Natural killer cell (primary cell): ENCODE measurements around the gene IL1RAPL2. TPM values are rescaled to one million over a fixed set of nuclear protein-coding genes. Genes with fewer than 3 reads are reported as not detected.

Experiments used
- ATAC-seq, 3 donors: fragments of 150-1000 bp in 2 of 3; fragments of 200-7000 bp in 1 of 3; cut with Tn5 transposase; 1 replicate in 1 of 3; 2 replicates in 2 of 3; pipeline ENCODE4 v1.10.0; 2021; ENCODE audit warnings: mild to moderate bottlenecking in 2 of 3, moderate library complexity in 2 of 3
- DNase-seq, 2 donors: peaks; one replicate each; pipeline versions ENCODE4 v3.0.0 to v3.0.0-alpha.2; 2013 to 2021; ENCODE audit warnings: mixed read lengths in 1 of 2
- H3K27ac ChIP-seq: one replicate; pipeline ENCODE4 v1.5.1; 2013; ENCODE audit warnings: mild to moderate bottlenecking, low read length
- H3K27me3 ChIP-seq: one replicate; pipeline ENCODE4 v1.6.1; 2013; ENCODE audit warnings: low read length; ENCODE audit not compliant: control insufficient read depth, insufficient read depth
- H3K36me3 ChIP-seq: one replicate; pipeline ENCODE4 v1.6.1; 2013; ENCODE audit warnings: low read length; ENCODE audit not compliant: control insufficient read depth, insufficient read depth
- H3K4me1 ChIP-seq: one replicate; pipeline ENCODE4 v1.6.1; 2013; ENCODE audit warnings: low read length; ENCODE audit not compliant: control insufficient read depth, insufficient read depth
- H3K4me3 ChIP-seq: one replicate; pipeline ENCODE4 v1.5.1; 2013; ENCODE audit warnings: low read length
- H3K9me3 ChIP-seq: one replicate; pipeline ENCODE4 v1.6.1; 2013; ENCODE audit warnings: low read length; ENCODE audit not compliant: control insufficient read depth, insufficient read depth
- H3K27ac Mint-ChIP-seq, 2 donors: one replicate each; pipeline ENCODE4 v1.8.0; 2022; ENCODE audit warnings: mild to moderate bottlenecking in 2 of 2, mixed read lengths in 2 of 2, moderate library complexity in 1 of 2
- H3K27me3 Mint-ChIP-seq, 2 donors: one replicate each; pipeline ENCODE4 v1.8.0; 2022; ENCODE audit warnings: low read depth in 2 of 2, mixed read lengths in 2 of 2
- H3K36me3 Mint-ChIP-seq: one replicate; pipeline ENCODE4 v1.8.0; 2022; ENCODE audit warnings: mixed read lengths
- H3K4me1 Mint-ChIP-seq, 2 donors: one replicate each; pipeline ENCODE4 v1.8.0; 2022; ENCODE audit warnings: mixed read lengths in 2 of 2
- H3K4me3 Mint-ChIP-seq: one replicate; pipeline ENCODE4 v1.8.0; 2022; ENCODE audit warnings: mild to moderate bottlenecking, moderate library complexity, mixed read lengths
- H3K9me3 Mint-ChIP-seq, 2 donors: one replicate each; pipeline ENCODE4 v1.8.0; 2022; ENCODE audit warnings: mixed read lengths in 2 of 2
- CTCF ChIP-seq: fragments of 200-600 bp; IDR thresholded peaks from one replicate; pipeline ENCODE4 v1.8.0; 2022; ENCODE audit warnings: antibody characterized with exemption
- WGBS: methylation state at CpG from one replicate; pipeline ENCODE4 v1.1.7; 2013; ENCODE audit warnings: missing lambda C conversion rate; ENCODE audit not compliant: insufficient coverage; 5-methylcytosine and 5-hydroxymethylcytosine counted together
- intact Hi-C: fragments of 100-400 bp; cut with micrococcal nuclease; formaldehyde crosslinking; loops from one replicate; pipeline ENCODE4 v1.14.2; 2022
- total RNA-seq, 4 donors: library from RNA; stranded (reverse); fragments of 120-200 nt in 1 of 4; gene quantifications; one replicate each; pipeline versions ENCODE4 v1.2.3 to v1.2.4, GENCODE V29; 2013 to 2022

The IL1RAPL2 gene
- total RNA-seq, 3 donors from 2014 or later (not counting 1 experiment from before 2014, with no cell fraction given), result not detected

GRCh38 chrX:105210258-105210657 is 644.3 kb downstream of the IL1RAPL2 start:
- H3K4me1 ChIP-seq, result no peaks in the 10 kb centered on the region
- Mint-ChIP-seq H3K4me1 (no peaks in the 10 kb centered on the region), H3K27ac (no peak overlapping the region), H3K27me3 (no peaks in the 10 kb centered on the region), H3K9me3 (peaks cover 0 to 4% of the 10 kb centered on the region in 2 donors), H3K36me3 (no peaks in the 10 kb centered on the region), H3K4me3 (no peak overlapping the region)
- H3K36me3 ChIP-seq, result no peaks in the 10 kb centered on the region
- no peak for TF ChIP-seq CTCF
- intact Hi-C loops, result no loop called here
- no peaks in the 10 kb centered on the region for H3K27me3 ChIP-seq
- WGBS, result no CpG with 5 or more reads among the region's 2 CpGs
- DNase-seq, result no peak
- H3K9me3 ChIP-seq, result no peaks in the 10 kb centered on the region
- no peak for ATAC-seq
- H3K4me3 ChIP-seq, result no peak overlapping the region
- H3K27ac ChIP-seq, result no peak overlapping the region

- H3K4me3 ChIP-seq, result no peak overlapping the region
- no peaks in the 10 kb centered on the region for H3K4me1 ChIP-seq
- WGBS, result 72% methylated on average over 2 of the region's 3 CpGs
- H3K9me3 Mint-ChIP-seq, result peaks cover 0 to 4% of the 10 kb centered on the region in 2 donors
- H3K27ac Mint-ChIP-seq, result no peak overlapping the region
- no peak overlapping the region for H3K27ac ChIP-seq
- H3K4me1 Mint-ChIP-seq, result no peaks in the 10 kb centered on the region
- TF ChIP-seq CTCF, result no peak
- DNase-seq (no peak), ATAC-seq (no peak)
- no peaks in the 10 kb centered on the region for H3K36me3 Mint-ChIP-seq
- no peaks in the 10 kb centered on the region for H3K27me3 Mint-ChIP-seq
- H3K27me3 ChIP-seq, result no peaks in the 10 kb centered on the region
- H3K36me3 ChIP-seq, result no peaks in the 10 kb centered on the region
- no peak overlapping the region for H3K4me3 Mint-ChIP-seq
- H3K9me3 ChIP-seq, result no peaks in the 10 kb centered on the region
- intact Hi-C loops, result no loop called here
Observed at GRCh38 chrX:105211066-105211575, 645.1 kb downstream of the IL1RAPL2 start.

GRCh38 chrX:105219454-105220401 is 653.7 kb downstream of the IL1RAPL2 start:
- TF ChIP-seq CTCF, result no peak
- Histone ChIP-seq H3K4me3 (no peak overlapping the region), H3K27ac (no peak overlapping the region), H3K4me1 (no peaks in the 10 kb centered on the region), H3K27me3 (no peaks in the 10 kb centered on the region), H3K9me3 (no peaks in the 10 kb centered on the region), H3K36me3 (no peaks in the 10 kb centered on the region)
- peaks cover 3 to 14% of the 10 kb centered on the region in 2 donors for H3K9me3 Mint-ChIP-seq
- DNase-seq (no peak), ATAC-seq (no peak)
- H3K4me1 Mint-ChIP-seq, result no peaks in the 10 kb centered on the region
- no peak overlapping the region for H3K27ac Mint-ChIP-seq
- 92% methylated on average over 22 of the region's 26 CpGs for WGBS
- no peaks in the 10 kb centered on the region for H3K36me3 Mint-ChIP-seq
- H3K4me3 Mint-ChIP-seq, result no peak overlapping the region
- H3K27me3 Mint-ChIP-seq, result no peaks in the 10 kb centered on the region
- intact Hi-C loops, result no loop called here
